Thymus (tissue), 11 donors: ENCODE data around the gene ANKRD65. TPM values are rescaled to one million over a fixed set of nuclear protein-coding genes. Genes with fewer than 3 reads are reported as not detected.
"Not testable (repeated sequence)": the region's sequence is repeated elsewhere in the genome, so short reads cannot be mapped to it uniquely, and the experiment has no call there.

Source experiments
- DNase-seq, 9 donors: peaks; one replicate each; pipeline ENCODE4 v3.0.0-alpha.2; 2013; ENCODE audit warnings: low spot score in 9 of 9, low read depth in 6 of 9, missing footprints in 1 of 9
- H3K27ac ChIP-seq, 2 donors: one replicate each; pipeline ENCODE4 v1.5.1; 2013; ENCODE audit warnings: control low read depth in 1 of 2, low read depth in 1 of 2, low read length in 1 of 2, mild to moderate bottlenecking in 1 of 2, moderate library complexity in 1 of 2
- H3K27me3 ChIP-seq, 2 donors: one replicate each; pipeline ENCODE4 v1.5.1; 2013; ENCODE audit warnings: low read length in 1 of 2; ENCODE audit not compliant: control insufficient read depth in 2 of 2, insufficient read depth in 1 of 2
- H3K36me3 ChIP-seq, 2 donors: one replicate each; pipeline ENCODE4 v1.5.1; 2013; ENCODE audit warnings: low read length in 1 of 2, mild to moderate bottlenecking in 1 of 2, moderate library complexity in 1 of 2; ENCODE audit not compliant: control insufficient read depth in 2 of 2, insufficient read depth in 2 of 2
- H3K4me1 ChIP-seq, 2 donors: one replicate each; pipeline ENCODE4 v1.5.1; 2013; ENCODE audit warnings: low read length in 2 of 2; ENCODE audit not compliant: control insufficient read depth in 2 of 2, insufficient read depth in 2 of 2
- H3K4me3 ChIP-seq, 2 donors: one replicate each; pipeline ENCODE4 v1.5.1; 2013; ENCODE audit warnings: low read length in 2 of 2, control low read depth in 1 of 2, mild to moderate bottlenecking in 1 of 2
- H3K9me3 ChIP-seq, 2 donors: one replicate each; pipeline ENCODE4 v1.5.1; 2013; ENCODE audit warnings: low read length in 1 of 2, mild to moderate bottlenecking in 1 of 2; ENCODE audit not compliant: control insufficient read depth in 2 of 2, insufficient read depth in 1 of 2
- WGBS: extraction: QIAGEN DNeasy Blood & Tissue Kit; methylation state at CpG from one replicate; pipeline ENCODE4 v1.1.7; 2013; 5-methylcytosine and 5-hydroxymethylcytosine counted together
- polyA plus RNA-seq: library from polyadenylated mRNA; stranded (reverse); fragments of 200-250 nt; gene quantifications from one replicate; pipeline ENCODE4 v1.2.3, GENCODE V29; 2013
- total RNA-seq: library from RNA; stranded (reverse); fragments of 120-200 nt; gene quantifications from one replicate; pipeline ENCODE4 v1.2.4, GENCODE V29; 2013
- donor health status: healthy.

Gene ANKRD65
- total and polyA plus RNA-seq, 2 donors = 7.9 to 16.0 TPM

DNA sequence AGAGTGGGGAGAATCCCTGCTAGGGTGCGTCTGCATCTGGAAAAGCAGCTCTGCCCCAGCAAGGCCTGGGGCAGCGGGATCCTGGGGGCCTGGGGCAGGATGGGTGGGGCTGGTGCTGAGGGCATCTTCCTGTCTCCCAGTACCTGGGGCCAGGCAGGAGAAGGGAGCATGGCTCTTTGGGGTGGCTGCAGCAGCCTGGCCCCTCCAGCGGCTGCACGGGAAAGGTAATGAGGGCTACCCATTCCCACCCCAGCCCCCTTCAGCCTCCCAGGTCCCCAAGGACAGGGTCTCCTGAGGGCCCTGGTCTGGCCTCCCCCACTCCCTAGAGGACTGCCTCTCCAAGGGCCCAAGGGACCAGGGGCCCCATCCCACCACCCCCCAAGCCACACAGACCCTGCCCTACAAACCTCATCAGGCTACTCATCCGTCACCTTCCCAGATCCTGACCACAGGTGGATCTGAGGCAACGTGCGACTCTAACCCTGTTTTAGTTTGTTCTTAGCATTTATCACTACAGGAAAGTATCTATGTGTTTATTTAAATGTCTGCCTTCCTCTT lies 910 bp upstream of the ANKRD65 start:
- Histone ChIP-seq H3K36me3 (no peaks in the 10 kb centered on the region), H3K4me3 (no peak overlapping the region), H3K9me3 (no peaks in the 10 kb centered on the region), H3K27me3 (peaks cover 24 to 70% of the 10 kb centered on the region in 2 donors), H3K4me1 (peaks cover 7 to 32% of the 10 kb centered on the region in 2 donors), H3K27ac (peak overlapping the region in 1 of 2 donors; percentile 25)
- 94% methylated on average over 7 of the region's 7 CpGs for WGBS
- no peak for DNase-seq

DNA sequence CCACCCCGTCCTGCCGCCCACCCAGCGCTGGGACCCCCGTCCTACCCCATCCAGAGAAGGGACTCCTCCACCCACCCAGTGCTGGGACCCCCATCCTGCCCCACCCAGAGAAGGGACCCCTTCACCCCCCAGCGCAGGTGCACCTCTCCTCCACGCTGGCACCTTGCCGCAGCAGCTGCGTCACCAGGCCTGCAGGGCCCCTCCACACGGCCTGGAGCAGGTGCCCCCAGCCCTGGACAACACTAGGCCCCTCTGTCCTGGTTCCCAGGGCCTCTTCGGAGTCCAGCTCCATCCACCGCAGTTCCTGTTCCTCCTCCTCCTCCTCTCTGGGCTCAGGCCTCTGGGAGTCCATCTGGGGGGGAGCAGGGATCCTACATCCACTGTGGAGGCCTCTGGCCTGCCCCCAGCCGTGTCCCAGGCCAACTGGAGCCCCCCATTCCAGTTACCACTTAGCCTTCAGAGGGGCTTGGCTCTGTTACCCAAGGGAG lies 378 bp downstream of the ANKRD65 start:
- Histone ChIP-seq H3K9me3 (no peaks in the 10 kb centered on the region), H3K4me3 (no peak overlapping the region), H3K4me1 (peaks cover 0 to 20% of the 10 kb centered on the region in 2 donors), H3K27ac (no peak overlapping the region), H3K27me3 (peaks cover 24 to 59% of the 10 kb centered on the region in 2 donors), H3K36me3 (no peaks in the 10 kb centered on the region)
- DNase-seq = no peak
- 86% methylated on average over 12 of the region's 12 CpGs for WGBS

- peak overlapping the region in 1 of 2 donors; percentile 23 for H3K4me3 ChIP-seq
- H3K36me3 ChIP-seq = no peaks in the 10 kb centered on the region
- peaks cover 0 to 16% of the 10 kb centered on the region in 2 donors for H3K4me1 ChIP-seq
- H3K9me3 ChIP-seq = no peaks in the 10 kb centered on the region
- WGBS = 33% methylated on average over 112 of the region's 112 CpGs
- DNase-seq = no peak
- no peak overlapping the region for H3K27ac ChIP-seq
- peaks cover 24 to 56% of the 10 kb centered on the region in 2 donors for H3K27me3 ChIP-seq
These were observed 1.0 kb downstream of the ANKRD65 start for GRCh38 chr1:1419813-1420653.

DNA sequence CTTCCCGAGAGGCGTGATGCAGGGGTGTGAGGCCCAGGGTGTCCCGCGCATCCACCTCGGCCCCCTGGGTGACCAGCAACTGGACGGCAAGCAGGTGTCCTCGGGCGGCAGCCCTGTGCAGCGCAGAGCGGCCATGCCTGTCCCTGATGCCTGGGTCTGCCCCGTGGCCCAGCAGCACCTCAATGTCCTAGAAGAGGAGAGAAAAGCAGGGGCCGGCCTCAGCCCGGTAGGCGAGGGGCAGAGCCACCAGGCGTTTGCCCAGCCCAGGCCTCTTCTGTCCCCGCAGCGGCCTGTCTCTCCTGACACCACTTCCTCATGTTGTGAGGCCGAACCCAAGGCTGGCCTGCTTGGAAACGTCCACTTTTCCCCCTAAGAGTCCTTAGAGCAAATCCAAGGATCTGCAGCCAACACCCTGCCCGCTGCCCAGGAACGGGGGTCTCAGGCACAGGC lies 1.7 kb downstream of the ANKRD65 start:
- Histone ChIP-seq H3K4me3 (no peak overlapping the region), H3K27me3 (peaks cover 24 to 51% of the 10 kb centered on the region in 2 donors), H3K4me1 (peaks cover 0 to 16% of the 10 kb centered on the region in 2 donors), H3K9me3 (no peaks in the 10 kb centered on the region), H3K27ac (no peak overlapping the region), H3K36me3 (no peaks in the 10 kb centered on the region)
- WGBS = 97% methylated on average over 21 of the region's 21 CpGs
- no peak for DNase-seq

- peak overlapping the region in 1 of 2 donors; percentile 37 for H3K27ac ChIP-seq
- no peak for DNase-seq
- no peaks in the 10 kb centered on the region for H3K36me3 ChIP-seq
- WGBS = 96% methylated on average over 26 of the region's 26 CpGs
- peaks cover 24 to 51% of the 10 kb centered on the region in 2 donors for H3K27me3 ChIP-seq
- H3K4me1 ChIP-seq = peaks cover 0 to 16% of the 10 kb centered on the region in 2 donors
- no peak overlapping the region for H3K4me3 ChIP-seq
- H3K9me3 ChIP-seq = no peaks in the 10 kb centered on the region
These were observed 2.4 kb downstream of the ANKRD65 start for GRCh38 chr1:1418464-1419362.

DNA sequence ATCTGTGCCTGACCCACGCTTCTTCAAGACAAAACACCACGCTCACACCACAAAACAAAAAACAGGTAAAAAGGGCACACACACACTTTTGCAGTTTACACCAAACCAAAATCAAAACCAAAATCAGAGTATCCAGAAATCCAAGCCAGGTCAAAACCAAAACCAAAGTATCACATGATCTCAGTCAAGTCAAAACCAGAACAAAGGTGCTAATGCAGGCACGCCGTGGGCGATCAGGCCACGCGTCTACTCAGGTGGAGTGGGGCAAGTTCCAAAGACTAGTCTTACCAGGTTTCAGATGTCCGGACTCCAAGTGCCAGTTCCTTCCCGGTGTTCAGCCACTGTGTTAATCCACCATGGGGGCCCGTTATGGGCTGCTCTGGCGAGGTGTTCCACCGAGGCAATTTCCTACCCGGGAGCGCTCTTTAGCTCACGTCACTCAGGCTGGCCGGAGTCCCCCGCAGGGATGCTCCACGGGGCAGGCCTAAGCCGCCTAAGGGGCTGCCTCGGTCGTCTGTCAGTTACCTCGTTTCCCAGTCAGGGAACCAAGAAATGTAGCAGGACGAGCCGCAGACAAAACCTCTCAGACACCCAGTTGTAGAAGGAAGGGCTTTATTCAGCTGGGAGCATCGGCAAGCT lies 3.1 kb downstream of the ANKRD65 start:
- not testable (repeated sequence) for H3K36me3 ChIP-seq, H3K4me3 ChIP-seq, DNase-seq, H3K9me3 ChIP-seq
- Histone ChIP-seq H3K27me3 (peaks cover 24 to 48% of the 10 kb centered on the region in 2 donors), H3K27ac (peak overlapping the region in 1 of 2 donors; percentile 52), H3K4me1 (peaks cover 0 to 14% of the 10 kb centered on the region in 2 donors)
- WGBS = 93% methylated on average over 25 of the region's 25 CpGs

DNA sequence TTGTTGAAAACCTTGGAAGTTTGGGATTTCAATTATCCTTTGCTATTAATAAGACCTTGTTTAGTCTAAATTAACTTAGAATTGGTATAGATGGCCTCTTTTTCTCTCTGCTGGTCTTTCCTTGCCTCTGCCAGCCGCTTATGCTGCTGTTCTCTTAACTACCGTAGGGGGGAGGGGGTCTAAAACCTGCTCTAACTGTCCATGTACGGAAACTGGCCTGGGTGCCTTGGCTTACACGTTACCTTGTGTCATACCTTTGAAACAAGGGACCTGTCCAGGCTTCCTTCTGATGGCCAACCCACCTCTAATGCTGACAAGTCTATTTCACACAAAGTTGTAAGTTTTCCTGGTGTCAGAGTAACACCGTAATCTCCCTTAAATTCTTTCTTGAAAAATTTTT lies 3.7 kb downstream of the ANKRD65 start:
- not testable (repeated sequence) for H3K36me3 ChIP-seq, H3K9me3 ChIP-seq, H3K4me3 ChIP-seq, H3K27ac ChIP-seq, DNase-seq, H3K4me1 ChIP-seq
- 93% methylated on average over 5 of the region's 5 CpGs for WGBS
- peaks cover 22 to 42% of the 10 kb centered on the region in 2 donors for H3K27me3 ChIP-seq

GRCh38 chr1:1415751-1416150 lies 5.3 kb downstream of the ANKRD65 start:
- Histone ChIP-seq H3K4me3 (no peak overlapping the region), H3K27me3 (peaks cover 16 to 26% of the 10 kb centered on the region in 2 donors), H3K4me1 (no peaks in the 10 kb centered on the region), H3K27ac (no peak overlapping the region), H3K36me3 (no peaks in the 10 kb centered on the region), H3K9me3 (peaks cover 0 to 12% of the 10 kb centered on the region in 2 donors)
- DNase-seq = no peak
- WGBS = 93% methylated on average over 13 of the region's 13 CpGs
